HG03558 (cell line): ENCODE measurements around the gene DENND5A.
"Not testable (repeated sequence)": the region's sequence is repeated elsewhere in the genome, so short reads cannot be mapped to it uniquely, and the experiment has no call there.

Experiments
- ATAC-seq: cut with Tn5 transposase; IDR thresholded peaks from one replicate; pipeline ENCODE4 v1.9.1; 2021; ENCODE audit warnings: moderate number of reproducible peaks; ENCODE audit not compliant: unreplicated experiment; ENCODE audit errors: extremely low read depth

The DENND5A gene

GRCh38 chr11:9219115-9219514 is 46.0 kb downstream of the DENND5A start:
- no peak for ATAC-seq

DNA sequence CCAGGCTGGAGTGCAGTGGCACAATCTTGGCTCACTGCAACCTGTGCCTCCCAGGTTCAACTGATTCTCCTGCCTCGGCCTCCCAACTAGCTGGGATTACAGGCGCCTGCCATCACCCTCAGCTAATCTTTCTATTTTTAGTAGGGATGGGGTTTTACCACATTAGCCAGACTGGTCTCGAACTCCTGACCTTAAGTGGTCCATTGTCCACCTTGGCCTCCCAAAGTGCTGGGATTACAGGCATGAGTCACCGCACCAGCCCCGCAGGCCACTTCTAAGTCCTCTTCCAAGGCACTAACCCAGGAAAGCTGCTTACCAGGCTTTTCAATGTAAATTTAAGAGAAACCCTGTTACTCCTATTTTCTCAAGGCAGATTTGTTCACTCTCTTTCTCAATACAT is 50.4 kb downstream of the DENND5A start:
- ATAC-seq, result no peak

DNA sequence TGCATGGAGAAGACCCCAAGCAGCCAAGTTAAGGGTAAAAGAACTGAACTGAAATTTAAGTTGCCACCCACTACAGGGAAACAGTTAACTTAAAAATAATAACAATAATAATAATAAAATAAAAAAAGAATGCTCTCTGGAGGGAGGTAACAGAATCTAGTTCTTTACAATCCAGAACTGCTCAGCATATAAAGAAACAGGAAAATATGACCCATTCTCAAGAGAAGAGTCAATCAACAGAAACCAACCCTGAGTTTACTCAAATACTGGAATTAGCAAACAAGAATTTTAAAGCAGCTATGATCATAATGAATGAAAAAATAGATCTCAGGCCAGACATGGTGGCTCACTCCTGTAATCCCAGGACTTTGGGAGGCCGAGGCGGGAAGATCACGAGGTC is 53.8 kb downstream of the DENND5A start:
- no peak for ATAC-seq

DNA sequence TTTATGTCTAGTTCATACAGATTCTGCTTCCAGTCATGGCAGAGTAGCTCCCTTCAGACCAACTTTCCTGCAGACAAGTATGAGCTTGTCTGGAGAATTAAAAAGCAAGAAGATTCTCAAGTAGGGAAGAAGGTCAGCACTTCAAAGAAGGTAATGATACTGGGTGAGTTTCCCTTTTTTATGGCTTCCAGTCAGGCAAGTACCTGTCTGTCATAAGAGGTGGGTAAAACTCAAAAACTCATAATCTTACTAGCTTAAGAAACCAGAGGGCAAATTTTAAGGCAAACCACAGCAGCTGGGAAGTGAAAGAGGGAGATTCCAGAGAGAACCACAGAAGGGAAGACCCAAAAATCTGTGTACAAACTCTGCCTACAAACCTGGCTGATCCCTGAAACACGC is 54.2 kb downstream of the DENND5A start:
- no peak for ATAC-seq

DNA sequence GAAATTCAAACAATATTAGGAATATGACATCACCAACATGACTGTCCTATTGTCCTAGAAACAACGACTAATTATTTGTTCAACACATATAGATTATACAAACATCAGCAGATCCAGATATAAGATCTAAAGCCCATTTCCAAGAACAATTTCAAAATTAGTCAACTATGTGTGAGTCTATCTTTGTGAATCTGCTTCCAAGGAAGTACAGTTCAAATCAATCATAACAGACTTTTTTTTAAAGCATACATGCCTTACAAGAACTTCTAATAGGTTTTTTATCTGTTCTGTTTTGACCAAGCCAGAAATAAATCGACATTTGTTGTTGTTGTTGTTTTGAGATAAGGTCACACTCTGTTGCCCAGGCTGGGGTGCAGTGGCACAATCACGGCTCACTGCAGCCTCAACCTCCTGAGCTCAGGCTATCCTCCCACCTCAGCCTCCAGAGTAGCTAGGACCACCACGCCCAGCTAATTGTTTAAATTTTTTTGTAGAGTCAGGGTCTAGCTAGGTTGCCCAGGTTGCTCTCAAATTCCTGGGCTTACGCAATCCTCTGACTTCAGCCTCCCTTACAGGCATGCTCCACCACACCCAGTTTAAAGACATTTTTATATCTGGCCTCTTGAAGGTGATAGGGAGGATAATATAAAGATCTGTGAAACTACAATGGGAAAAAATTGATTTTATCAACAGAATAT is 54.8 kb downstream of the DENND5A start:
- ATAC-seq, result no peak

- not testable (repeated sequence) for ATAC-seq
Measured at GRCh38 chr11:9209604-9210003, 55.5 kb downstream of the DENND5A start.

GRCh38 chr11:9208726-9209501 is 56.2 kb downstream of the DENND5A start:
- ATAC-seq, result no peak

DNA sequence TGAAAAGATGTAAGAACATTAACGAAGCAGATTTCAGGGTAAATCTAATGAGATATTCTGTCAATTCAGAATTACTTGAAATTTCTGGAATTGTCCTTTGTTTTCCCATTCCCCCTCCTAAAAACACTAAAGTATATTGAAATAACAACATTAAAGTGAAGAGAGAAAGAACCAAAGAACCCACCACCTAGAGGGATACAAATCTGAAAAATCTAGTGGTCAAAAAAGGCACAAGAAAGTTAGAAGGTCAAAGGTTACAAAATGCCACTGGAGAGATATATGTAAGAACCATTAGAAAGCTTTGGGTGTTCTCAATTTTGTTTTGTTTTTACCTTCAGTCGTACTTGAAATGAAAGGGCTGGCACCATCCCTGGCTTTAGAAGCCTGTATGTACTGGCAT is 57.9 kb downstream of the DENND5A start:
- ATAC-seq, result no peak

GRCh38 chr11:9206496-9206895 is 58.7 kb downstream of the DENND5A start:
- no peak for ATAC-seq

- no peak for ATAC-seq
Measured at GRCh38 chr11:9203691-9204311, 61.3 kb downstream of the DENND5A start.

DNA sequence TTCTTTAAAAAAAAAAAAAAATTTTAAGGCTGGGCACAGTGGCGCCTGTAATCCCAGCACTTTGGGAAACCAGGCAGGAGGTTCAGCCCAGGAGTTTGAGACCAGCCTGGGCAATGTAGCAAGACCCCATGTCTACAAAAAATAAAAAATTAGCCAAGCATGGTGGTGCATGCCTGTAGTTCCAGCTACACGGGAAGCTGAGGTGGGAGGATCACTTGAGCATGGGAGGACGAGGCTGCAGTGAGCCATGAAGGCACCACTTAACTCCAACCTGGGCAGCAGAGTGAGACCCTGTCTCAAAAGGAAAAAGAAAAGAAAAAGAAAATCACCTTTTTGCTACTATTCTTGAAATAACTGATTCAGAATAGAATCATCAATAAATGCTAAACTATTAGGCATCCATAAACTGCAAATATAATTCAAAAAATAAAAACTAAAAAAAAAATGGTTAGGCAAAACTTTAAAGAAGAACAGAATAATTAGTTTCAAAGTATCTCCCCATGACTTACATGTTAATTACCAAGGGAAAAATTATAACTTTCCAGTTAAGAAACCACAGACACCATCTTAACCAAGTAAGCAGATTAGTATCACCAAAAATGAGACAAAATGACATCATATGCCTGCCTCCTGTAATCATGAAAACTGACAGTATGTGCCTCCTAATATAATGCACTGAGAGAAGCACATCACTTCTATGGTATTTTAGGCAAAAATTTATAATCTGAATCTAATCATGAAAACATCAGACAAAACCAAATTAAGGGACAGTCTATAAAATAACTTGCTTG is 63.6 kb downstream of the DENND5A start:
- ATAC-seq, result no peak

- ATAC-seq, result no peak
Measured at GRCh38 chr11:9200471-9200870, 64.7 kb downstream of the DENND5A start.

DNA sequence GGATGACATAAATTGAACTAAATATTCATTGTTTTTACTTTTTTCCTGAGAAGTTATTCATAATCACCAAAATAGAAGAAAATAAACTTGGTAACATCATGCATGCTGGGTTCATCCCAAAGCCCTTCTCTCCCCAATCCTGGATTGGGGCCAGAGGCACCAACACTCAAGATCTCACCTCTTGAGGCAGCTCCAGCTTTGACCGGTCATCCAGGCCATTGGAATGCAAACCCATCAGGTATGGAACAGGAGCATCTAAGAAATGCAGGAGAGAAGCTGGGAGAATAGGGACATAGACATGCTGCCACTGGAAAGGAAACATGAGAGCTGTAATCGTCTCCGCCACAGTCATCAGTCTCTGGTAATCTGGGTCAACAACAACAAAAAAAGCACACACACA is 71.8 kb downstream of the DENND5A start:
- no peak for ATAC-seq

DNA sequence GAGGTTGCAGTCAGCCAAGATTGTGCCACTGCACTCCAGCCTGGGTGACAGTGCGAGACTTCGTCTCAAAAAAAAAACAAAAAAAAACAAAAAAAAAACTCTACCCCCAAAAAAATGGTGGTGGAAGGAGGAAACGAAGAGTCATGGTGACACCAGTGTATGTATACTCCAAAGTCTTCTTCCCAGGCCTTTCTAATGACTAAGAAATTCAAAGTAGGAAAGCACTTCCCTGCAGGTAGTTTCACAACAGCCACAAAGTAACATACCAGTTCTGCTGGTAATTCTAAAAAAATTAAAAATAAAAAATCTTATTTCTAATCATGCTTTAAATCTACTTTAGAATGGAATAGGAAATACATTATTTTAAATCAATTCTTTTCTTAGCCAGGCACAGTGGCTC is 72.6 kb downstream of the DENND5A start:
- ATAC-seq, result no peak

GRCh38 chr11:9190326-9191016 is 74.7 kb downstream of the DENND5A start:
- not testable (repeated sequence) for ATAC-seq

DNA sequence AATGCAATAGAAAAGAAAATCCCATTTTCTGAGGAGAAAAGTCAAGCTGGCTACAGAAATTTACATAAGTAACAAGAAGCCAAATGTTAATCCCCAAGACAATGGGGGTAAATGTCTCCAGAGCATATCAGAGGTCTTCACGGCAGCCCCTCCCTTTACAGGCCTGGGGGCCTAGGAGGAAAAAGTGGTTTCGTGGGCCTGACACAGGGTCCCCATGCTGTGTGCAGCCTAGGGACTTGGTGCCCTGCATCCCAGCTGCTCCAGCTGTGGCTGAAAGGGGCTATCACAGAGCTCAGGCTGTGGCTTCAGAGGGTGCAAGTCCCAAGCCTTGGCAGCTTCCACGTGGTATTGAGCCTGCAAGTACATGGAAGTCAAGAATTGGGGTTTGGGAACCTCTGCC is 76.3 kb downstream of the DENND5A start:
- ATAC-seq, result not testable (repeated sequence)

DNA sequence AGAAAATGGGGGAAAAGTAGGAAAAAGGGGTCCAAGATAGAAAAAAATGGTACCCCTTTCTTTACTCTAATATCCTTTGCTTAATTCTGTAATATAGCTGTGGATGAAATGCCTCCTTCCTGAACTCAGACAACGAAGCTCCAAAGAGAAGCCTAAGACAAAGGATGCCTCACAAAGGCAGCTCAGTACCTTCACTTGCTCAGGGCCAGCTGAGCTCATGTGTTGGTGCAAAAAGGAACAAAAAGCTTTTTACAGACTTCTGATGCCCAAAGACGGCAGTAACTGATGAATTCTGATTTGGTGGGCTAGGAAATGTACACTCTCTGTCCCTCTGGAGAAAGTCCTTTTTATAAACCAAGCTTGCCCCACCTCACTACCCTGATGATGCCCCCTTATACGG is 77.5 kb downstream of the DENND5A start:
- ATAC-seq, result no peak

GRCh38 chr11:9184516-9184915 is 80.6 kb downstream of the DENND5A start:
- no peak for ATAC-seq

GRCh38 chr11:9182180-9182871 is 82.8 kb downstream of the DENND5A start:
- ATAC-seq, result no peak
